H1 (cell line): ENCODE results near the gene ASXL1. TPM values are rescaled to one million over a fixed set of nuclear protein-coding genes. Genes with fewer than 3 reads are reported as not detected.

ENCODE experiments used
- BCL11A ChIP-seq, 2 experiments: IDR thresholded peaks; one replicate each; pipeline ENCODE4 v1.6.1; 2011; ENCODE audit warnings: low read depth in 2 of 2, low read length in 2 of 2, mild to moderate bottlenecking in 2 of 2
- CHD1 ChIP-seq: IDR thresholded peaks from 2 replicates; pipeline ENCODE4 v1.6.1; 2012; ENCODE audit warnings: low read depth, low read length, improper control_type of control experiment
- HDAC6 ChIP-seq: IDR thresholded peaks from one replicate; pipeline ENCODE4 v1.7.1; 2012; ENCODE audit warnings: low read depth, mild to moderate bottlenecking, inconsistent platforms, low read length, moderate library complexity
- polyA plus RNA-seq, 7 experiments: library from polyadenylated mRNA; depleted of rRNA in 3 of 7; stranded (reverse) in 5 of 7; unstranded in 2 of 7; fragments of >200 nt in 5 of 7; fragments of 200-250 nt in 2 of 7; gene quantifications; 1 replicate in 5 of 7; 2 replicates in 1 of 7; 4 replicates in 1 of 7; pipeline versions ENCODE4 v1.2.1 to v1.2.3, GENCODE V29; 2011 to 2013; ENCODE audit warnings: missing spikeins in 2 of 7, mixed read lengths in 2 of 7
- total RNA-seq: library from RNA; stranded (reverse); fragmentation: NEBNext Ultra II Directional; extraction: Animal tissue kit (Norgen Biotek cat#: 25700); gene quantifications from 2 replicates; pipeline ENCODE4 v1.2.1, GENCODE V29; 2021

Gene ASXL1
- total and polyA plus RNA-seq, 2 of the 8 experiments (the other 6 are each of a cell fraction or from before 2014, with no cell fraction given): 10.6 to 26.5 TPM

GRCh38 chr20:32354592-32355416 lies 3.3 kb upstream of the ASXL1 start (continued):
- no peak for TF ChIP-seq HDAC6
- TF ChIP-seq CHD1: no peak
- no peak for TF ChIP-seq BCL11A (IDR thresholded peaks at IDR 0.05; ENCODE audit: low read depth in 2 of 2, low read length in 2 of 2)
